ENCODE data around the gene MAST4.

GRCh38 chr5:66810848-66811261, 214.7 kb downstream of the MAST4 start:
- TF ChIP-seq CTCF (IDR thresholded peaks at IDR 0.05; ENCODE audit: insufficient read depth, low read depth, low read length): no peak
- no peak for TF ChIP-seq EZH2 (IDR thresholded peaks at IDR 0.05; ENCODE audit: insufficient read depth, low read length)
